ENCODE results near the gene RNF181.

RNF181 gene

DNA sequence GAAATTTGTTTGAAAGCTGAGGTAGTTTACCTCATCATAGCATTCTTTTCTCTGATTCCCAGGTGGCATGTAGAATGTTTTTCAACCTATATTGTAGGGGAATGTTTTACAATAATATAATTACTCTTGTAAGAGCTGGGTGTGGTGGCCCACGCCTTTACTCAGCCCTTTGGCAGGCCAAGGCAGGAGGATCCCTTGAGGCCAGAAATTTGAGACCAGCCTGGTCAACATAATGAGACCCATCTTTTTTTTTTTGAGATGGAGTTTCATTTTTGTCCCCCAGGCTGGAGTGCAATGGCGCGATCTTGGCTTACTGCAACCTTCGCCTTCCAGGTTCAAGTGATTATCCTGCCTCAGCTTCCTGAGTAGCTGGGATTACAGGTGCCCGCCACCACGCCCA, 24.1 kb downstream of the RNF181 start:
- DNase-seq: no peak

GRCh38 chr2:85621338-85621737, 25.8 kb downstream of the RNF181 start:
- no peak for DNase-seq

DNA sequence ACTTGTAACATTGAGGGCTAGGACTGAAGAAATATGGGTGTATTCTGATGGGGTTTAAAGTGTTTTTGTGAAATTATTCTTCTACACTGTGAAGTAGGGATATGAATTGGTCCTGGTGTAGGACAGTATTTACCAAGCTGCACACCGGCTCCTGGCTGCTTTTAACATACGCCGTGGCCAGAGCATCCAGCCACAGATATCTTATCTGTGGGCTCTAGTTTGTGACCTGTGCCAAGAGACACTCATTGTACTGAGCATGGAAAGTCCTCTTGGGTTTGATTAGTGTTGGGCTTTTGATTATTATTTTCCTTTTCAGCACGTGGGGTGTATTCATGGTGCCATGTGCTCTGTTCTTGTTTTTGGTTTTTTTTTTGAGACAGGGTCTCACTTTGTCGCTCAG, 28.4 kb downstream of the RNF181 start:
- DNase-seq: no peak

GRCh38 chr2:85628658-85629057, 33.1 kb downstream of the RNF181 start:
- no peak for DNase-seq

- no peak for DNase-seq
These were observed 35.8 kb downstream of the RNF181 start for GRCh38 chr2:85631316-85631715.

GRCh38 chr2:85635011-85635410, 39.5 kb downstream of the RNF181 start:
- no peak for DNase-seq

DNA sequence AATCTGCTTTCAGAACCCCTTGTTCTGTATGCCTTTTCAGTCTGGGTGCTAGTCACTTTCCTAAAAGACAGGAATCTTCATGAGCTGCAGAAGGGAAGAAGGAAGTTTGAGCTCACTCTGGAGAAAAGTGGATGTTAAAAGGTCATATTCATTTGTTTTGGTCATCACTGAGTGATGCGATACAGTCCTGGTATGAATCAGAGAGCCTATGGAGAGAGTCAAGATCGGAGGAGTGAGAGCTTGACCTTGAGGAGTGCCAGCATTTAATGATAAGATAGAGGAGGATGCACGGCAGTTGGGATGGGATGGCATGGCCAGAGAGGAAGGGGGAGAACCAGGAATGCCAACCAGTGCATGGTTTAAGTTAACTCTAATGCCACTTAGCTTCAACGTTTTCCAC, 40.1 kb downstream of the RNF181 start:
- no peak for DNase-seq

GRCh38 chr2:85642725-85643124, 47.2 kb downstream of the RNF181 start:
- no peak for DNase-seq

- no peak for DNase-seq
These were observed 49.4 kb downstream of the RNF181 start for GRCh38 chr2:85644909-85645308.

GRCh38 chr2:85646166-85646565, 50.6 kb downstream of the RNF181 start:
- no peak for DNase-seq
